HEK293T (cell line): ENCODE measurements around the gene CDH13.

Experiments
- ARNT ChIP-seq: fragments of 450-650 bp; IDR thresholded peaks from 2 replicates; pipeline ENCODE4 v1.6.1; 2017; ENCODE audit warnings: mild to moderate bottlenecking
- BHLHE40 ChIP-seq: fragments of 450-650 bp; IDR thresholded peaks from 2 replicates; pipeline ENCODE4 v1.6.1; 2016; ENCODE audit warnings: mild to moderate bottlenecking, moderate library complexity, borderline replicate concordance
- CTBP1 ChIP-seq: fragments of 450-650 bp; IDR thresholded peaks from 2 replicates; pipeline ENCODE4 v1.6.1; 2016; ENCODE audit warnings: borderline replicate concordance
- ELF4 ChIP-seq: fragments of 450-650 bp; IDR thresholded peaks from 2 replicates; pipeline ENCODE4 v1.6.1; 2017; ENCODE audit warnings: antibody characterized with exemption
- FOXA1 ChIP-seq: fragments of 450-650 bp; IDR thresholded peaks from 2 replicates; pipeline ENCODE4 v1.6.1; 2016; ENCODE audit warnings: mild to moderate bottlenecking
- FOXK2 ChIP-seq: fragments of 450-650 bp; IDR thresholded peaks from 2 replicates; pipeline ENCODE4 v1.6.1; 2016; ENCODE audit warnings: mild to moderate bottlenecking
- L3MBTL2 ChIP-seq: fragments of 450-650 bp; conservative IDR thresholded peaks from 2 replicates; pipeline ENCODE4 v1.6.1; 2016; ENCODE audit warnings: mild to moderate bottlenecking
- LEF1 ChIP-seq: fragments of 450-650 bp; IDR thresholded peaks from 2 replicates; pipeline ENCODE4 v1.6.1; 2017; ENCODE audit warnings: mild to moderate bottlenecking, borderline replicate concordance
- PKNOX1 ChIP-seq: fragments of 450-650 bp; IDR thresholded peaks from 2 replicates; pipeline ENCODE4 v1.6.1; 2016
- SP1 ChIP-seq: fragments of 450-650 bp; IDR thresholded peaks from 2 replicates; pipeline ENCODE4 v1.6.1; 2017
- TARDBP ChIP-seq: fragments of 450-650 bp; IDR thresholded peaks from 2 replicates; pipeline ENCODE4 v1.6.1; 2016

- TF ChIP-seq SP1 (no peak), ARNT (no peak), BHLHE40 (no peak), L3MBTL2 (no peak), LEF1 (no peak), ELF4 (no peak), FOXA1 (no peak), TARDBP (no peak), PKNOX1 (no peak), FOXK2 (no peak), CTBP1 (no peak)
These were observed 69.0 kb downstream of the CDH13 start for GRCh38 chr16:82695806-82696205.
